Trophoblast cell (in vitro differentiated cells and primary cell): ENCODE measurements around the gene TPSB2.

Experiments
- DNase-seq, 2 donors: peaks; one replicate each; pipeline ENCODE4 v3.0.0-alpha.2; 2016
- H2AFZ ChIP-seq: 2 replicates; pipeline ENCODE4 v1.6.1; 2013; ENCODE audit warnings: low read length, moderate library complexity, mild to moderate bottlenecking; ENCODE audit not compliant: insufficient read depth, poor library complexity
- H2AK5ac ChIP-seq: 2 replicates; pipeline ENCODE4 v1.6.1; 2013; ENCODE audit warnings: mild to moderate bottlenecking, low read length
- H2BK120ac ChIP-seq: 2 replicates; pipeline ENCODE4 v1.6.1; 2013; ENCODE audit warnings: low read length, mild to moderate bottlenecking, moderate library complexity; ENCODE audit not compliant: insufficient read depth, poor library complexity
- H2BK12ac ChIP-seq: 2 replicates; pipeline ENCODE4 v1.6.1; 2013; ENCODE audit warnings: mild to moderate bottlenecking, low read length, moderate library complexity
- H2BK5ac ChIP-seq: 2 replicates; pipeline ENCODE4 v1.6.1; 2013; ENCODE audit warnings: low read length, low read depth, moderate library complexity, mild to moderate bottlenecking; ENCODE audit not compliant: poor library complexity
- H3K14ac ChIP-seq: 2 replicates; pipeline ENCODE4 v1.6.1; 2013; ENCODE audit warnings: mild to moderate bottlenecking, low read length
- H3K18ac ChIP-seq: 2 replicates; pipeline ENCODE4 v1.6.1; 2013; ENCODE audit warnings: mild to moderate bottlenecking, low read length
- H3K23ac ChIP-seq: 2 replicates; pipeline ENCODE4 v1.6.1; 2013; ENCODE audit warnings: low read length
- H3K27ac ChIP-seq: 2 replicates; pipeline ENCODE4 v1.5.1; 2013; ENCODE audit warnings: low read depth, mild to moderate bottlenecking, inconsistent platforms, low read length, moderate library complexity
- H3K27me3 ChIP-seq: 2 replicates; pipeline ENCODE4 v1.6.1; 2013; ENCODE audit warnings: inconsistent platforms, mild to moderate bottlenecking, low read length, moderate library complexity; ENCODE audit not compliant: insufficient read depth
- H3K36me3 ChIP-seq, 2 experiments: 1 replicate in 1 of 2; 2 replicates in 1 of 2; pipeline ENCODE4 v1.6.1; 2013; ENCODE audit warnings: low read length in 2 of 2, mild to moderate bottlenecking in 2 of 2, moderate library complexity in 1 of 2; ENCODE audit not compliant: insufficient read depth in 2 of 2, control insufficient read depth in 1 of 2
- H3K4ac ChIP-seq: 2 replicates; pipeline ENCODE4 v1.6.1; 2013; ENCODE audit warnings: low read depth, mild to moderate bottlenecking, low read length, moderate library complexity
- H3K4me1 ChIP-seq, 2 experiments: 1 replicate in 1 of 2; 2 replicates in 1 of 2; pipeline ENCODE4 v1.6.1; 2013; ENCODE audit warnings: low read length in 2 of 2, mild to moderate bottlenecking in 2 of 2, moderate library complexity in 1 of 2; ENCODE audit not compliant: insufficient read depth in 2 of 2, control insufficient read depth in 1 of 2
- H3K4me2 ChIP-seq: 2 replicates; pipeline ENCODE4 v1.6.1; 2013; ENCODE audit warnings: inconsistent platforms, mild to moderate bottlenecking, low read length, moderate library complexity
- H3K4me3 ChIP-seq: 2 replicates; pipeline ENCODE4 v1.5.1; 2013; ENCODE audit warnings: mild to moderate bottlenecking, low read depth, low read length, inconsistent platforms
- H3K79me1 ChIP-seq: one replicate; pipeline ENCODE4 v1.6.1; 2013; ENCODE audit warnings: low read length
- H3K79me2 ChIP-seq: 2 replicates; pipeline ENCODE4 v1.6.1; 2013; ENCODE audit warnings: low read length, mild to moderate bottlenecking; ENCODE audit not compliant: control insufficient read depth, insufficient read depth, poor library complexity
- H3K9ac ChIP-seq: 2 replicates; pipeline ENCODE4 v1.6.1; 2013; ENCODE audit warnings: mild to moderate bottlenecking, low read length
- H3K9me3 ChIP-seq: 2 replicates; pipeline ENCODE4 v1.6.1; 2013; ENCODE audit warnings: low read depth, mild to moderate bottlenecking, control low read depth, inconsistent platforms, low read length; ENCODE audit not compliant: insufficient read depth
- H4K12ac ChIP-seq: 2 replicates; pipeline ENCODE4 v1.6.1; 2013; ENCODE audit warnings: low read depth, mild to moderate bottlenecking, low read length, moderate library complexity
- H4K8ac ChIP-seq: 2 replicates; pipeline ENCODE4 v1.6.1; 2013; ENCODE audit warnings: low read depth, mild to moderate bottlenecking, low read length, moderate library complexity
- H4K91ac ChIP-seq: one replicate; pipeline ENCODE4 v1.6.1; 2013; ENCODE audit warnings: low read depth, mild to moderate bottlenecking, low read length, moderate library complexity
- WGBS: extraction: QIAGEN DNeasy Blood & Tissue Kit; methylation state at CpG from one replicate; pipeline ENCODE4 v1.1.7; 2013; ENCODE audit warnings: missing lambda C conversion rate; ENCODE audit not compliant: insufficient read length, insufficient coverage; ENCODE audit errors: extremely low coverage; 5-methylcytosine and 5-hydroxymethylcytosine counted together

TPSB2 gene

DNA sequence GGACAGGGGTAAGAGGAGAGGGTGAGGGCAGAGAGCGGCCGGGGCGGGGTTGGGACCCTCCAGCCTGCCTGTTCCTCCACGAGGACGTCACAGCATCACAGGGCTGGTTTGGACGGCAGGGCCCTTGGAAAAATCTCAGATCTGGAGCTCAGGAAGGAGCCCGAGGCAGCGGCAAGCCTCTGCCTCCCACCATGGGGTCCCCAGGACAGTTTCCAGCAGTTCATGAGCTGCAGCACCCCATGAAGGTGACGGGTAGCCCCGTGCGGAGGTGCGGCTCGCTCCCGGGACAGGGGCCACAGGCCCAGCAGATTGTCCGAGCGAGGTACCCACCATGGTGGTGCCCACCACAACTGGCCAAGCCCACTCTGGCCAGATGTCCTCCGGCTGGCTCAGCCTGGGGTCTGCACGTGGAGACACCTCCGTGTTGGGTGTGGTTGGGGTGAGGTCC, 47.2 kb upstream of the TPSB2 start:
- no peak overlapping the region for H2BK5ac ChIP-seq
- H2BK12ac ChIP-seq: no peak overlapping the region
- no peak overlapping the region for H2AFZ ChIP-seq
- no peak overlapping the region for H3K9ac ChIP-seq
- H2BK120ac ChIP-seq: no peak overlapping the region
- WGBS: no CpG with 5 or more reads among the region's 19 CpGs
- H3K27ac ChIP-seq: no peak overlapping the region
- H3K4ac ChIP-seq: no peak overlapping the region
- H3K79me1 ChIP-seq: no peaks in the 10 kb centered on the region
- H3K18ac ChIP-seq: no peak overlapping the region
- H3K27me3 ChIP-seq: no peaks in the 10 kb centered on the region
- H3K4me2 ChIP-seq: no peak overlapping the region
- H3K9me3 ChIP-seq: peaks cover 2% of the 10 kb centered on the region
- H4K91ac ChIP-seq: no peak overlapping the region
- no peaks in the 10 kb centered on the region for H3K4me1 ChIP-seq
- H3K79me2 ChIP-seq: no peaks in the 10 kb centered on the region
- no peak overlapping the region for H4K8ac ChIP-seq
- H3K23ac ChIP-seq: no peak overlapping the region
- H3K14ac ChIP-seq: no peak overlapping the region
- H2AK5ac ChIP-seq: no peak overlapping the region
- no peak overlapping the region for H3K4me3 ChIP-seq
- no peak overlapping the region for H4K12ac ChIP-seq
- no peaks in the 10 kb centered on the region for H3K36me3 ChIP-seq
- DNase-seq: no peak

GRCh38 chr16:1276580-1276878, 46.5 kb upstream of the TPSB2 start:
- no peaks in the 10 kb centered on the region for H3K4me1 ChIP-seq
- no peak overlapping the region for H3K4ac ChIP-seq
- no peak overlapping the region for H2AFZ ChIP-seq
- H3K9me3 ChIP-seq: peaks cover 2% of the 10 kb centered on the region
- no peak for DNase-seq
- H2AK5ac ChIP-seq: no peak overlapping the region
- H3K79me1 ChIP-seq: no peaks in the 10 kb centered on the region
- WGBS: no CpG with 5 or more reads among the region's 14 CpGs
- H3K14ac ChIP-seq: no peak overlapping the region
- no peak overlapping the region for H2BK12ac ChIP-seq
- no peak overlapping the region for H2BK120ac ChIP-seq
- no peak overlapping the region for H3K18ac ChIP-seq
- H3K4me3 ChIP-seq: no peak overlapping the region
- no peak overlapping the region for H3K4me2 ChIP-seq
- H4K8ac ChIP-seq: no peak overlapping the region
- no peaks in the 10 kb centered on the region for H3K79me2 ChIP-seq
- no peak overlapping the region for H3K9ac ChIP-seq
- no peak overlapping the region for H3K23ac ChIP-seq
- no peak overlapping the region for H4K91ac ChIP-seq
- H4K12ac ChIP-seq: no peak overlapping the region
- H3K27me3 ChIP-seq: no peaks in the 10 kb centered on the region
- no peak overlapping the region for H2BK5ac ChIP-seq
- no peaks in the 10 kb centered on the region for H3K36me3 ChIP-seq
- H3K27ac ChIP-seq: no peak overlapping the region

- no peak overlapping the region for H4K91ac ChIP-seq
These were observed 46.0 kb upstream of the TPSB2 start for GRCh38 chr16:1275791-1276579.

DNA sequence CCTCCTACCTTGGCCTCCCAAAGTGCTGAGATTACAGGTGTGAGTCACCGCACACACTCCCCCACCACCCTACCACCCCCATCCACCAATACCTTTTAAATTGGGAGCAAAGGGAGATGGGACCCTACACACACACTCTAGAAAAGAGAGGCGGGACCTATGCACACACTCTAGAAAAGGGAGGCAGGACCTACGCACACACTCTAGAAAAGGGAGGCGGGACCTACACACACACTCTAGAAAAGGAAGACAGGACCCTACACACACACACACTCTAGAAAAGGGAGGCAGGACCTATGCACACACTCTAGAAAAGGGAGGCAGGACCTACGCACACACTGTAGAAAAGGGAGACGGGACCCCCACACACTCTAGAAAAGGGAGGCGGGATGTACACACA, 44.8 kb upstream of the TPSB2 start:
- Histone ChIP-seq H3K9me3 (peaks cover 5% of the 10 kb centered on the region), H2AK5ac (no peak overlapping the region), H3K79me2 (no peaks in the 10 kb centered on the region), H2BK120ac (no peak overlapping the region), H3K14ac (no peak overlapping the region), H3K4me2 (no peak overlapping the region), H2AFZ (no peak overlapping the region), H3K23ac (no peak overlapping the region), H4K91ac (no peak overlapping the region), H3K4me1 (no peaks in the 10 kb centered on the region), H3K36me3 (no peaks in the 10 kb centered on the region), H3K27ac (no peak overlapping the region), H3K9ac (no peak overlapping the region), H2BK12ac (no peak overlapping the region), H3K4me3 (no peak overlapping the region), H2BK5ac (no peak overlapping the region), H4K12ac (no peak overlapping the region), H3K27me3 (no peaks in the 10 kb centered on the region), H4K8ac (no peak overlapping the region), H3K18ac (no peak overlapping the region), H3K79me1 (no peaks in the 10 kb centered on the region), H3K4ac (no peak overlapping the region)
- WGBS: no CpG with 5 or more reads among the region's 7 CpGs
- DNase-seq: no peak

More at GRCh38 chr16:1275791-1276579, 46.0 kb upstream of the TPSB2 start:
- H3K14ac ChIP-seq: no peak overlapping the region
- H2BK12ac ChIP-seq: no peak overlapping the region
- H3K79me2 ChIP-seq: no peaks in the 10 kb centered on the region
- no peak overlapping the region for H2BK5ac ChIP-seq
- H3K4me1 ChIP-seq: no peaks in the 10 kb centered on the region
- no peak overlapping the region for H3K9ac ChIP-seq
- no peak overlapping the region for H4K12ac ChIP-seq
- H3K18ac ChIP-seq: no peak overlapping the region
- H3K27ac ChIP-seq: no peak overlapping the region
- no peak overlapping the region for H3K23ac ChIP-seq
- whole genome bisulfite sequencing: no CpG with 5 or more reads among the region's 30 CpGs
- H3K27me3 ChIP-seq: no peaks in the 10 kb centered on the region
- no peak for DNase-seq
- H2AFZ ChIP-seq: no peak overlapping the region
- no peak overlapping the region for H2AK5ac ChIP-seq
- no peak overlapping the region for H4K8ac ChIP-seq
- H3K36me3 ChIP-seq: no peaks in the 10 kb centered on the region
- H3K4ac ChIP-seq: no peak overlapping the region
- H3K4me2 ChIP-seq: no peak overlapping the region
- H3K9me3 ChIP-seq: peaks cover 5% of the 10 kb centered on the region
- no peaks in the 10 kb centered on the region for H3K79me1 ChIP-seq
- H2BK120ac ChIP-seq: no peak overlapping the region
- no peak overlapping the region for H3K4me3 ChIP-seq
